Mesenteric fat pad (tissue), 1 donor: Measurements from ENCODE around the gene SSTR4. TPM values are rescaled to one million over a fixed set of nuclear protein-coding genes. Genes with fewer than 3 reads are reported as not detected.
A peak's percentile ranks its signal among the peaks of the same experiment; 100 is the strongest.
"Not testable (repeated sequence)": the region's sequence is repeated elsewhere in the genome, so short reads cannot be mapped to it uniquely, and the experiment has no call there.

Source experiments
- DNase-seq: peaks from one replicate; pipeline ENCODE4 v3.0.0-alpha.2; 2020; ENCODE audit warnings: low spot score
- total RNA-seq: library from RNA; stranded (reverse); fragmentation: NEBNext Ultra II Directional; extraction: Animal tissue kit (Norgen Biotek cat#: 25700); gene quantifications from one replicate; pipeline ENCODE4 v1.2.1, GENCODE V29; 2021
- donor health status: DM: yes; HTN: yes; CAD: no.

The SSTR4 gene
- total RNA-seq, 1 donor from 2014 or later = not detected

DNA sequence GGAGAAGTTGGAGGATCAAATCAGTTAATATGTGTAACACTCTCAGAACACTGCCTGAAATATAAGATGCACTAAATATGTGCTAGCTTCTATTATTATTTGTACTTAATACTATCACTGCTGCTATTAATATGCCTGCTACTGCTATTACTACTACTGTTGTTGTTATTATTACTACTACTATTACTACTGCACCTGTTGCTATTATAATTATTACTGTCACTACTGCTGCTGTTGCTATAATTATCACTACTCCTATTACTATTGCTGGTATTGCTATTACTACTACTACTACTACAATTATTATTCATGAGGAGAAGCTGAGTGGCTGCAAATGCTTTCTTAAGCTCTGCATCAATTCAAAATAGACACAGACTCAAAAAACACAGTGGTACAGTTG lies 16.7 kb upstream of the SSTR4 start:
- no peak for DNase-seq

- DNase-seq = no peak
Observed at GRCh38 chr20:23018941-23019340, 16.2 kb upstream of the SSTR4 start.

GRCh38 chr20:23019403-23019802 lies 15.7 kb upstream of the SSTR4 start:
- DNase-seq = no peak

DNA sequence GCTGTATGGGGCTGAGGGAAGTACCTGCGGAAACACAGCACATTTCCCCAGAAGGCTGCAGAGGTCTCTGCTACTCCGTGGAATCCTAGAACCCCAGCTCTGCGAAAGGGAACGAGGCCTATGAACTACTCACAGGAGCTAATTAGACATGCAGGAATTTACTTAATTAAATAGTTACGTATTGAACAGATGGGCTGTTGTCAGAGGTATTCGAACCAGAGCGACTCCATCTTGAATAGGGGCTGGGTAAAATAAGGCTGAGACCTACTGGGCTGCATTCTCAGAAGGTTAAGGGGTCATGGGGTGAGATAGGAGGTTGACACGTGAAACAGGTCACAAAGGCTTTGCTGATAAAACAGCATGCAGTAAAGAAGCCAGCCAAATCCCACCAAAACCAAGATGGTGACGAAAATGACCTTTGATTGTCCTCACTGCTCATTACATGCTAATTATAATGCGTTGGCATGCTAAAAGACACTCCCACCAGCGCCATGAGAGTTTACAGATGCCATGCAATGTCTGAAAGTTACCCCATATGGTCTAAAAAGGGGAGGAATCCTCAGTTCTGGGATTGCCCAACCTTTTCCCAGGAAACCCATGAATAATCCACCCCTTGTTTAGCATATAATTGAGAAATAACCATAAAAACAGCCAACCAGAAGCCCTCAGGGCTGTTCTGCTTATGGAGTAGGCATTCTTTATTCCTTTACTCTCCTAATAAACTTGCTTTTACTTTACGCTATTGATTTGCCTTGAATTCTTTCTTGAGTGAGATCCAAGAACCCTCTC lies 14.7 kb upstream of the SSTR4 start:
- no peak for DNase-seq

- peak; percentile 37 for DNase-seq
Observed at GRCh38 chr20:23021541-23021940, 13.6 kb upstream of the SSTR4 start.

- no peak for DNase-seq
Observed at GRCh38 chr20:23021951-23022350, 13.2 kb upstream of the SSTR4 start.

DNA sequence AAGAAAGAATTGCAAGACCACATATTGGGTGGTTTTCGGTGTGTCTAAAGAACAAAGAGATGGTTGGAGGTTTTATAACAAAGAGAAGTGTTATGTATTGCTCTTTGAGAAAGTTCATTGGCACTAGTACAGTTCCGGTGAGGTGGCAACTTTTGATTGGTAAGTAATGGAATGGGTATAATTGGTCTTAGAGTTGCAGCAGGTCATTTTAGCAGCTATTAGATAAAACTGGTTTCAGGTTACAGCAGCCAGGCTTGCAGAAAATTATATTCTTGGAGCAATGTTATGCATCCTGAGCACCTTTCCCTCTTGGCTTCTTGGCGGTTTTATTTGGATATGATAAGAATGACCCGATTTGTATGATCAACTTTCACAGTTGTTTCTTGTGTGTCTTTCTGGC lies 12.3 kb upstream of the SSTR4 start:
- no peak for DNase-seq

DNA sequence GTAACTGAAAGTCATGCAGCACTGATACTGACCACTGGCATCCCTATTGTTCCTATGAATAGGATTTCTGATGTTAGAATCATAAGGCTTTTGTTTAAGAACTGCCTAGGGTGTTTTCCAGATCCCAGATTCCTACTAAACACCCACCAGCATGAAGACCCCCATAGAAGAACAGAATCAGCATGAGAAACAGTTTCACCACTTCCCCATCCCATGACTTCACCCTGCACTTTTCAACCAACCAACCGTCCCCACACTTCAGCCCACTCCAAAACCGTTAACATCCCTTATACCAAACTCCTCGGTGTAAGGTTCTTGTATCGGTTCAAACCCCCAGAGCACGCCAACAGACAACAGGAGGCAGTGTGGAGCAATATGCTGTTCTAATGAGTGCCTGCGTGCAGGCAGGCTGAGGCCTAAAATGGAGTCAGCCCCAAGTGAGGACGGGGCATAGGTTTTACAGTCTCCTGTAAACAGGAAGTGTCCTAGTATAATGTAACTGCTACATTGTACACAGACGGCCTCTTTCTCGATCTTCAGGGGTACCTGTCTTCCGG lies 11.4 kb upstream of the SSTR4 start:
- no peak for DNase-seq

GRCh38 chr20:23024701-23025100 lies 10.4 kb upstream of the SSTR4 start:
- DNase-seq = no peak

DNA sequence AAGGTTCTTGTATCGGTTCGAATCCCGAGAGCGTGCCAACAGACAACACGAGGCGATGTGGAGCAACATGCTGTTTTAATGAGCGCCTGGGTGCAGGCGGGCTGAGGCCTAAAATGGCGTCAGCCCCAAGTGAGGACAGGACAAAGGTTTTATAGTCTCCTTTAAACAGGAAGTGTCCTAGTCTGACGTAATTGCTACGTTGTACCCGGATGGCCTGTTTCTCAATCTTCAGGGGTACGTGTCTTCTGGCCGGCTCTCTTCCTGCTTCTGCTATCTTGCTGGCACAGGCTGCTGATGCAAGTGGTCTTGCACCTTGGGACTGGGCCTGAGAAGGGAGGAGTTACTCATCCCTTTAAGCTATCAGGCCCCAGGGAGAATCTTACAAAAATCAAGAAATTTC lies 9.6 kb upstream of the SSTR4 start:
- DNase-seq = not testable (repeated sequence)

DNA sequence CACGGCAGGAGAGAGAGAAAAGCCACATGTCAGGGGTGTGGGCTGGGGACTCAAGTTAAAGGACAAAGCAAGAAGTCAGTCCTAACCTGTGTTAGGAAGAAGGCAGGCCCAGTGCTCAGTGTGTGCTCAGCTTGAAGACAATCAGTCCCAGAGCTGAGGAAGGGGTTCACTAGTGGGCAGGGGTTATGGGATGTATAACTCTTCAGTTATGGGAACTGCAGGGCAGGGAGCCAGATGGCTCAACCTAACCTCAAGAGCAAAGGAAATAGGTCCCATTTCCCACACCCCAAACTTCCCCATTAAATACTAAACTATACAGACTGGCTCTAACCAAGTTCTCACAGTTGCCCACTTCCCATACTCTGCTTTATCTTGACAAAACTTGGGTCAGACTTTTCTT lies 7.4 kb upstream of the SSTR4 start:
- no peak for DNase-seq

- no peak for DNase-seq
Observed at GRCh38 chr20:23028392-23028791, 6.7 kb upstream of the SSTR4 start.

DNA sequence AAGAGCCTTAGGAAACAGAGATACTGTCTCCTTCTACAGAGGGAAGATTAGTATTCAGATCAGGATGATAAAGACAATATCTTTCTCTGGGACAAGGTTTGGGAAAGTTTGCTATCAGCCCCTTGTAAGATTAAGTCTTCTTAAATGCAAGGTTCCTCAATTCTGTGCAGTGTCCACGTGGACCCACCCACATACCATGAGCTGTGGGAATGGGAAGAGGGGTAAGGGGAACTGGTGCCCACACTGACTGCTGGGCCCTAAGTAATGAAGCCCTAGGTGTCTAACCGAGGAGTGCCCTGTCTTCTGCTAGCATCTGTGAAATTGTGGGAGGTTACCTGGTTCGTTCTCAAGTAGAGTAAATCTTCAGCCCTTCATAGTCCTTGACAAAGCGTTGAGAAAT lies 5.8 kb upstream of the SSTR4 start:
- DNase-seq = no peak

GRCh38 chr20:23031346-23031745 lies 3.8 kb upstream of the SSTR4 start:
- no peak for DNase-seq

GRCh38 chr20:23032056-23032749 lies 2.9 kb upstream of the SSTR4 start:
- no peak for DNase-seq

DNA sequence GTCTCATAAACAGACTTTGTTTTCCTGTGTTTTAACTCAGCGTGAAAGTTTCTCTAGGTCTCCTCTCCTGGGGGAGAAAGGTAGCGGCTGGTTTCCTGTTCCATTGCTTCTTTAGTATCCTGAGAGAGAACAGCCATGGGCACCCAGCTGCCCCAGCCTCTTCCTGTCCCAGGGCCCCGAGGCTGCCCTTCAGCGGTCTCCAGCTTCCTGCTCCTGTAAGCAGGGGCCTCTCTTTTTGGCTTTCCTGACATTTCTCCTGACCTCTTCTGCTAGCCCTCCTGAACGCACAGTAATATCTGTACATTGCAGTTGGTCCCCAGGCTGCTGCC lies 2.4 kb upstream of the SSTR4 start:
- no peak for DNase-seq

DNA sequence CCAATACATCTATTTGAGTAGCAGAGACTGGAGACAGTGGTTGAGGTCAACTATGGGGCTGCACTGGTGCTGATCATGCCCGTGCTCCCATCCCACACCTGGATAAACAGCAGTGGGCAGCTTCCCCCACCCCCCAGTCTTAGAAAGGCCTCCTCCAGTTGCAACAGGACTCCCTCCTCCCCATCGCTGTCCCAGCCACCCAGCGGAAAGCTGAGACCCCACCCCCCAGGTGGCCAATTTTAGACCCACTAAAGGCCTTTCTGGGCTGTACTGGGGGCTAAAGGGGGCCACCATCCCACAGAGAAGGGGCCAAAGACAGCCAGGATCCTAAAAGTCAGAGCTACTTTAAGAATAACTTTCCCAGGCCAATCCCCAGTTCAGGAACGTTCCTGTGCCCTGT lies 1.2 kb upstream of the SSTR4 start:
- no peak for DNase-seq

- no peak for DNase-seq
Observed at GRCh38 chr20:23035731-23036130, 619 bp downstream of the SSTR4 start.

GRCh38 chr20:23036371-23036770 lies 1.3 kb downstream of the SSTR4 start:
- no peak for DNase-seq

- no peak for DNase-seq
Observed at GRCh38 chr20:23037017-23037481, 1.9 kb downstream of the SSTR4 start.

GRCh38 chr20:23039136-23039875 lies 4.2 kb downstream of the SSTR4 start:
- DNase-seq = no peak
